Neural cell (in vitro differentiated cells): ENCODE measurements around the gene NCBP1.

Experiments used
- EZH2 ChIP-seq: fragments of 200-600, 300-800 bp; shearing (Covaris generic), sonication (generic); IDR thresholded peaks from 2 replicates; pipeline ENCODE4 v1.6.1; 2014; ENCODE audit warnings: antibody characterized with exemption, low read length, borderline replicate concordance, mild to moderate bottlenecking; ENCODE audit not compliant: insufficient read depth, poor library complexity, severe bottlenecking
- POLR2AphosphoS5 ChIP-seq: IDR thresholded peaks from 2 replicates; pipeline ENCODE4 v1.6.1; 2012
- TF ChIP-seq, protein P1 (sequence below): IDR thresholded peaks from 2 replicates; pipeline ENCODE4 v1.6.1; 2012; ENCODE audit warnings: borderline replicate concordance

DNA sequence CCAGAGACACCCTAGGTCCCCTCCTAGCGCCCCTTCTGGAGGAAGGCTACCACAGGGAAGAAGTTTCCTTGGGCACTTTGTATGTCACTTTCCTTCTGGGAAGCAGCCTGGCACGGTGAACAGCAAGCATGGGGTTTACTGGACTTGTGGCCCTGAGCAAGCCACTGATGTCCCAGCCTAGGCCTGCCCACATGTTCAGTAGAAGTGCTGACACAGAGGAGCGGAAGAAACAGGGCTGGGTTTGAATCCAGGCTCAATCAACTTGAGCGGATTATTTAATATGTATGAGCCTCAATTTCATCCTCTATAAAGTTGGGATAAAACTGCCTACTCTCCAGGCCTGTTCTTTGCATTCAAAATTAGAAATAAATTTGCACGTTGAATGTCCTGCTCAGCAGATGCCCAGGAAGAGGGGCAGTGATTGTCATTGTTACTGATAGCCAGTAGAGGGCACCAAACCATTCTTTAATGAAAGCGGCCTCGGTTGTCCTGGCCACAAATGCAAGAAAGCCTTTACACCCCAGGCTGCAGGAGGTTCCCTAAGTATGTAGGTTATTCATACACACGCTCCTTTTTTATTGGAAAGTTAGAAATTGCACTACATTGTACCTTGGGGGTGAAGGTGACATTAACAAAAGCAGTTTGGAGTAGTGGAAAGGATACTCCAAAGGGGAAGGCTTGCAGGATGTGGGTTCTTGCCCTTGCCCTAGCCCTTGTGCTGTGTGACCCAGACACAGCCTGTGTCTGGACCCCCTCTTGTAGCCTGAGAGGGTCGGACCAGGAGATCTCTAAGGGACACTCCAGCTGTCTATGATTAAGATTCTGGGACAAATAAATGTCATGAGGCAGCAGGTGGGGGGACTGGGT lies 77.0 kb downstream of the NCBP1 start:
- TF ChIP-seq EZH2: no peak
- TF ChIP-seq, protein P1, sequence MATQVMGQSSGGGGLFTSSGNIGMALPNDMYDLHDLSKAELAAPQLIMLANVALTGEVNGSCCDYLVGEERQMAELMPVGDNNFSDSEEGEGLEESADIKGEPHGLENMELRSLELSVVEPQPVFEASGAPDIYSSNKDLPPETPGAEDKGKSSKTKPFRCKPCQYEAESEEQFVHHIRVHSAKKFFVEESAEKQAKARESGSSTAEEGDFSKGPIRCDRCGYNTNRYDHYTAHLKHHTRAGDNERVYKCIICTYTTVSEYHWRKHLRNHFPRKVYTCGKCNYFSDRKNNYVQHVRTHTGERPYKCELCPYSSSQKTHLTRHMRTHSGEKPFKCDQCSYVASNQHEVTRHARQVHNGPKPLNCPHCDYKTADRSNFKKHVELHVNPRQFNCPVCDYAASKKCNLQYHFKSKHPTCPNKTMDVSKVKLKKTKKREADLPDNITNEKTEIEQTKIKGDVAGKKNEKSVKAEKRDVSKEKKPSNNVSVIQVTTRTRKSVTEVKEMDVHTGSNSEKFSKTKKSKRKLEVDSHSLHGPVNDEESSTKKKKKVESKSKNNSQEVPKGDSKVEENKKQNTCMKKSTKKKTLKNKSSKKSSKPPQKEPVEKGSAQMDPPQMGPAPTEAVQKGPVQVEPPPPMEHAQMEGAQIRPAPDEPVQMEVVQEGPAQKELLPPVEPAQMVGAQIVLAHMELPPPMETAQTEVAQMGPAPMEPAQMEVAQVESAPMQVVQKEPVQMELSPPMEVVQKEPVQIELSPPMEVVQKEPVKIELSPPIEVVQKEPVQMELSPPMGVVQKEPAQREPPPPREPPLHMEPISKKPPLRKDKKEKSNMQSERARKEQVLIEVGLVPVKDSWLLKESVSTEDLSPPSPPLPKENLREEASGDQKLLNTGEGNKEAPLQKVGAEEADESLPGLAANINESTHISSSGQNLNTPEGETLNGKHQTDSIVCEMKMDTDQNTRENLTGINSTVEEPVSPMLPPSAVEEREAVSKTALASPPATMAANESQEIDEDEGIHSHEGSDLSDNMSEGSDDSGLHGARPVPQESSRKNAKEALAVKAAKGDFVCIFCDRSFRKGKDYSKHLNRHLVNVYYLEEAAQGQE: no peak
- TF ChIP-seq POLR2AphosphoS5: no peak
